Measurements from ENCODE around the gene SCD. TPM values are rescaled to one million over a fixed set of nuclear protein-coding genes. Genes with fewer than 3 reads are reported as not detected.

Gene SCD
- total RNA-seq, 1 donor from 2014 or later, result 2.9 TPM

DNA sequence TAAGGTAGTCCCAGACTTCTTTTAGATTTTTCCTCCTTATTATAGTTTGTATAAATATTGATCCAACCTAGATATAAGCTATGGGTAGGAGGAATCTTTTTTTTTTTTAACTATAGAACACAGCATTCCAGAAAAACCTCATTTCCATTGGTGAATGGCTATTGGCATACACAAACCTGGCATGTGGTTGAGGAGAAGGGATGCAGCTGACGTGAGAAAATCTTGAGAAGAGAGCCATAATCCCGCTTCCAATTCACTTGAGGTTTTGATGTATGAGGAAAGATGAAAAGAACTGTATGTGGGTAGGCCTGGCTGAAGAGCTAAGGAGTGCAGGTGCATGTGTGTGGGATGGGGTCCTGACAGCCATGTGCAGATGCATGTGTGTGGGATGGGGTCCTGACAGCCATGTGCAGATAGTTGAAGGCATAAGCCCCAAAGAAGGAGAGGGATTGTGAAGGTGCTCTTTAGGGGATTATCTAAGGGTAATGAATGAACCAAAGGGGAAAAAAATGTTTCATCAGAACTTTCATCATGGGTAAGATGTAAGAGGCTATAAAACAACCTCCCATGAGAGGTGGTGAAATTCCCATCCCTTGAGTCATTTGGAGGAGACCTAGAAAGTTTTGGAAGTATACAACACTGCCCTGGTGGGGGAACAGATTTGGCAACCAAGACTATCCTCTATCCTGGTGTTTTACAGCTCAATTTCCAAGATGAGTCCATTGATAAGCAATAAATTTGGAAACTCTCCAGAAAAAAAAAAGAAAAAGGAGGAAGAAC lies 13.2 kb upstream of the SCD start:
- Histone ChIP-seq H3K4me1 (no peaks in the 10 kb centered on the region), H3K27me3 (no peaks in the 10 kb centered on the region), H3K36me3 (no peaks in the 10 kb centered on the region), H3K4me3 (no peak overlapping the region), H3K27ac (no peak overlapping the region), H3K9me3 (no peaks in the 10 kb centered on the region)
- TF ChIP-seq, protein P1, sequence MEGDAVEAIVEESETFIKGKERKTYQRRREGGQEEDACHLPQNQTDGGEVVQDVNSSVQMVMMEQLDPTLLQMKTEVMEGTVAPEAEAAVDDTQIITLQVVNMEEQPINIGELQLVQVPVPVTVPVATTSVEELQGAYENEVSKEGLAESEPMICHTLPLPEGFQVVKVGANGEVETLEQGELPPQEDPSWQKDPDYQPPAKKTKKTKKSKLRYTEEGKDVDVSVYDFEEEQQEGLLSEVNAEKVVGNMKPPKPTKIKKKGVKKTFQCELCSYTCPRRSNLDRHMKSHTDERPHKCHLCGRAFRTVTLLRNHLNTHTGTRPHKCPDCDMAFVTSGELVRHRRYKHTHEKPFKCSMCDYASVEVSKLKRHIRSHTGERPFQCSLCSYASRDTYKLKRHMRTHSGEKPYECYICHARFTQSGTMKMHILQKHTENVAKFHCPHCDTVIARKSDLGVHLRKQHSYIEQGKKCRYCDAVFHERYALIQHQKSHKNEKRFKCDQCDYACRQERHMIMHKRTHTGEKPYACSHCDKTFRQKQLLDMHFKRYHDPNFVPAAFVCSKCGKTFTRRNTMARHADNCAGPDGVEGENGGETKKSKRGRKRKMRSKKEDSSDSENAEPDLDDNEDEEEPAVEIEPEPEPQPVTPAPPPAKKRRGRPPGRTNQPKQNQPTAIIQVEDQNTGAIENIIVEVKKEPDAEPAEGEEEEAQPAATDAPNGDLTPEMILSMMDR (IDR thresholded peaks at IDR 0.05), result no peak
- no peak for DNase-seq (ENCODE audit: low spot score in 2 of 2)
- intact Hi-C loops (cut with DNase I), result no loop called here

DNA sequence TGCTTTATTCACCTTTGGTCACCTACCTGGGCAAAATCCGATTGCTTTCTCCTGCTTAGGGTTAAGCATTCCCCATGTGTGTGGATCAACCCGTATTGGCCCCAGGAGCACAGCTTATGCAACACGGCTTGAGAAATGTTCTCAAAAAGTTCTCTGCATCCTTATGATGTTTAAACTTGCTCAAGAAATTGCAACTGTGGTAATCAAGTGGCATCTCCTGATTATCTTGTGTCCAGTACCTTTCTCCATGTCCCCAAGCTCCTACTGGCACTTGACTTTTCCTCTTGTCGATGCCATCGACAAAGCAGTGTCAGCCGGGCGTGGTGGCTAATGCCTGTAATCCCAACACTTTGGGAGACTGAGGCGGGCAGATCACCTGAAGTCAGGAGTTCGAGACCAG lies 12.3 kb upstream of the SCD start:
- H3K4me3 ChIP-seq, result no peak overlapping the region
- no peaks in the 10 kb centered on the region for H3K36me3 ChIP-seq
- no peaks in the 10 kb centered on the region for H3K27me3 ChIP-seq
- no peak overlapping the region for H3K27ac ChIP-seq
- no peak for DNase-seq (ENCODE audit: low spot score in 2 of 2)
- intact Hi-C loops (cut with DNase I), result loop anchor here (5.0 kb wide), 1 partner anchor 38 kb away; no protein-coding TSS in a partner anchor
- TF ChIP-seq, protein P1 (IDR thresholded peaks at IDR 0.05), result no peak
- H3K4me1 ChIP-seq, result no peaks in the 10 kb centered on the region
- H3K9me3 ChIP-seq, result no peaks in the 10 kb centered on the region

DNA sequence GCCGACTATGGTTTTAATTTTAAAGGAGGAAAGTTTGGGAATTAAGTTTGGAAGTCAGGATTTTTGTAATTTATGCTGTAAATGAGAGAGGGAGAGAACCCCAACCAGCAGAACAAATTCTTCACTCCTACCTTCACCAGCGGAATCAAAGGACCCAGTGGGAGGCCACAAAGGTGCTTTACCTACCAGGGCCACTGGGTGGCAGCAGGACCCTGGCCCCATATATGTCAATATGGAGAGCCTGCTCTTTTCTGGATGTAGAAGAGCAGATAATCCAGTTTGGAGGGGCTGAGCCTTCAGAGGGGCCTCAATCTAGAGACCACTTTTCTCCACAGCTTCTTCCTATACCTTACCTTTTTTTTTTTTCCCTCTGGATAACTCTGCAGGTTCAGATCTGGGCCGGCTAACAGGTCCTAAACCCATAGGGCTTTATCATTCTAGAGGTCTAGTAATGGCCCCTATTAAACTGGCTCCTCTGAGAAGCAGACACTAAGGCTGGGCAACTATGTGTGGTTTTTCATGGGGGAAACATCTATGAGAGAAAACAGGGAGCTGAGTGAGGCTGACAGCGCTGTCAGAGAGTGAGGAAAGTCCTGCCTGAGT lies 8.5 kb upstream of the SCD start:
- no peaks in the 10 kb centered on the region for H3K4me1 ChIP-seq
- no peaks in the 10 kb centered on the region for H3K27me3 ChIP-seq
- H3K27ac ChIP-seq, result no peak overlapping the region
- DNase-seq (ENCODE audit: low spot score in 2 of 2), result peak; percentile 36 to 85
- H3K4me3 ChIP-seq, result no peak overlapping the region
- no peaks in the 10 kb centered on the region for H3K36me3 ChIP-seq
- TF ChIP-seq, protein P1 (IDR thresholded peaks at IDR 0.05), result peak; percentile 87 to 91 (median 90)
- H3K9me3 ChIP-seq, result no peaks in the 10 kb centered on the region
- intact Hi-C loops (cut with DNase I), result loop anchor here (1.0 to 5.0 kb wide), 3 partner anchors 34 to 180 kb away; partner anchors contain the start of gene SEC31B

DNA sequence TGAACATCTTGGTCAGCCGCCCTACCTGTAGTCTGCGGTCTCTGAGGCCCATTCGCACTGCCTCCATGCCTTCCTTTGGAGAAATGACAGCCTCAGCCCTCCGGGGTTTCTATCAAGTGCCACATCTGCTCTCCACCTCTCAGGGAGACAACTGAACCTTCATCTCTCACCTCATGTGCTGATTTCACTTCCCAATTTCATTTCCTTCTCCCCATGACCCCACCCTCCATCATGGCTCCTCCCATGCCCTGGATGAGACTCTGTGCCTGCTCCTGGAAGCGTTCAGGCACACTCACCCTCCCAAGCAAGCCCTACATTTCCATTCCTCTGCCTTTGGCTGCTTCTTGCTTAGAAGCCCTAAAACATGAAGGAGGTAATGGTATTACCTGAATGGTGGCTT lies 7.8 kb upstream of the SCD start:
- Histone ChIP-seq H3K27ac (no peak overlapping the region), H3K9me3 (no peaks in the 10 kb centered on the region), H3K4me1 (no peaks in the 10 kb centered on the region), H3K4me3 (no peak overlapping the region), H3K36me3 (no peaks in the 10 kb centered on the region), H3K27me3 (no peaks in the 10 kb centered on the region)
- intact Hi-C loops (cut with DNase I), result loop anchor here (2.0 to 5.0 kb wide), 2 partner anchors 33 to 180 kb away; partner anchors contain the start of gene SEC31B
- no peak for DNase-seq (ENCODE audit: low spot score in 2 of 2)
- TF ChIP-seq, protein P1 (IDR thresholded peaks at IDR 0.05), result no peak

DNA sequence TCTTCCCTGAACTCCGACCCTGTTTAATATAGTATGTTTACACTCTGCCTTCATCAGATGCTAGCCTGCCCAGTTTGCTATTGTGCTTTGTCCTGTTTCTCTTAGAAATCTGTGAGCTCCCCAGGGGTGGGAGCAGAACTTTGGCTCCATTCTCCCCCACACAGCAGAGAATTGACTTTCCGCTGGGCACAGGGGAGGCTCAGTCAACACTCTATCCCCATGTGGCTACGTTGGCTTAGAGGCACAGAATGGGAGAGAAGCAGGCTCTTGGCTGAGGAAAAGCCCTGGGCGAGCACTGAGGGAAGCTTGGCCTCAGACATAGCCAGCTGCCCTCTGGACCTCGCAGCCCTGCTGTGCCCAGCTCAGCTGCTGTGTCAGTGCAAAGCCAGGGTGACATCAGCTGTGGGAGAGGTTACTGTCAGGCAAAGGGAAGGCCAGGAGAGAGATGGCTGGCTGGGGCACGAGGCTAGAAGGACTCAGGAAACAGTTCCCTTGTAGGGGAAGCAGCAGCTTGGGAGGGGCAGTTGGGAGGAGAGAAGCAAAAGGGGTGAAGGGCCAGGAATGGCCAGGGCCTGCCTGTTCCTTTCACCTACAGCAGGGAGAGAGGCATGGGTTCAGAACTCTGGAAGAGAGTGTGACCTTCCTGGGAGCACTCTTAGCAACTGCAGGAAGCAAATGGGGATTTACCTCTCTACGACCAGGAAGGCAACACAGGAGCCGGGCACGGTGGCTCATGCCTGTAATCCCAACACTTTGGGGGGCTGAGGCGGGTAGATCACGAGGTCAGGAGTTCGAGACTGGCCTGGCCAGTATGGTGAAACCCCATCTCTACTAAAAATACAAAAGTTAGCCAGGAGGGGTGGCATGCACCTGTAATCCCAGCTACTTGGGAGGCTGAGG lies 5.8 kb upstream of the SCD start:
- intact Hi-C loops (cut with DNase I), result no loop called here
- H3K4me1 ChIP-seq, result no peaks in the 10 kb centered on the region
- TF ChIP-seq, protein P1 (IDR thresholded peaks at IDR 0.05), result no peak
- H3K9me3 ChIP-seq, result no peaks in the 10 kb centered on the region
- no peaks in the 10 kb centered on the region for H3K27me3 ChIP-seq
- peak overlapping the region in 1 of 2 donors; percentile 21 for H3K27ac ChIP-seq
- H3K4me3 ChIP-seq, result no peak overlapping the region
- peak in 1 of 2 donors; percentile 65 for DNase-seq (ENCODE audit: low spot score in 2 of 2)
- H3K36me3 ChIP-seq, result no peaks in the 10 kb centered on the region
